ENCODE results near the gene SIX6. TPM values are rescaled to one million over a fixed set of nuclear protein-coding genes. Genes with fewer than 3 reads are reported as not detected.

Gene SIX6
- total RNA-seq, 1 experiment from 2014 or later, result not detected

DNA sequence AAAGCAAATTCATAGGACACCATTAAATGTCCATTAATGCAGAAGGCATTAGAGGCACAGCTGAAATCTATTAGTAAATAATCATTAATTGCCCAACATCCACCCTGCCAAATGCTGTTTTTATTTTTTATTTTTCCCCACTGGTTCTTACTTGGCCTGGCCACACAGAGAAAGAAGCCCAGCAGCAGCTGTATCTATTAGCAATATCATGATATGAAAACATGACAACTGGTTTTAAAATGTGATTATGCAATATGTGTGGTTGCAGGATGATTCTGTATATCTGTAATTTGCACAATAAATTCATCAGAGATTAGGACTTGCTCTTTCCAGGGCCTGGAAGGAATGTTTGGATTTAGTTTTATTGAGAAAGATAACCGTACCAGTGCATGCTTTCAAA lies 44.9 kb downstream of the SIX6 start:
- in situ Hi-C loops (cut with HindIII; ENCODE audit: low pct_unique_long_range_greater_than_20kb, low sequenced_read_pairs) (no loop called here), intact Hi-C loops (cut with micrococcal nuclease; ENCODE audit: unreplicated experiment) (no loop called here)
- TF ChIP-seq SIN3A (IDR thresholded peaks at IDR 0.05; ENCODE audit: borderline replicate concordance, insufficient read depth, low read depth, low read length) (no peak), TCF7L2 (IDR thresholded peaks at IDR 0.05; ENCODE audit: low read depth, low read length) (no peak), POLR2AphosphoS5 (IDR thresholded peaks at IDR 0.05; ENCODE audit: low read depth, low read length) (no peak)
- TF ChIP-seq, protein P1, sequence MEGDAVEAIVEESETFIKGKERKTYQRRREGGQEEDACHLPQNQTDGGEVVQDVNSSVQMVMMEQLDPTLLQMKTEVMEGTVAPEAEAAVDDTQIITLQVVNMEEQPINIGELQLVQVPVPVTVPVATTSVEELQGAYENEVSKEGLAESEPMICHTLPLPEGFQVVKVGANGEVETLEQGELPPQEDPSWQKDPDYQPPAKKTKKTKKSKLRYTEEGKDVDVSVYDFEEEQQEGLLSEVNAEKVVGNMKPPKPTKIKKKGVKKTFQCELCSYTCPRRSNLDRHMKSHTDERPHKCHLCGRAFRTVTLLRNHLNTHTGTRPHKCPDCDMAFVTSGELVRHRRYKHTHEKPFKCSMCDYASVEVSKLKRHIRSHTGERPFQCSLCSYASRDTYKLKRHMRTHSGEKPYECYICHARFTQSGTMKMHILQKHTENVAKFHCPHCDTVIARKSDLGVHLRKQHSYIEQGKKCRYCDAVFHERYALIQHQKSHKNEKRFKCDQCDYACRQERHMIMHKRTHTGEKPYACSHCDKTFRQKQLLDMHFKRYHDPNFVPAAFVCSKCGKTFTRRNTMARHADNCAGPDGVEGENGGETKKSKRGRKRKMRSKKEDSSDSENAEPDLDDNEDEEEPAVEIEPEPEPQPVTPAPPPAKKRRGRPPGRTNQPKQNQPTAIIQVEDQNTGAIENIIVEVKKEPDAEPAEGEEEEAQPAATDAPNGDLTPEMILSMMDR (IDR thresholded peaks at IDR 0.05), result no peak
- TF ChIP-seq, protein P2, sequence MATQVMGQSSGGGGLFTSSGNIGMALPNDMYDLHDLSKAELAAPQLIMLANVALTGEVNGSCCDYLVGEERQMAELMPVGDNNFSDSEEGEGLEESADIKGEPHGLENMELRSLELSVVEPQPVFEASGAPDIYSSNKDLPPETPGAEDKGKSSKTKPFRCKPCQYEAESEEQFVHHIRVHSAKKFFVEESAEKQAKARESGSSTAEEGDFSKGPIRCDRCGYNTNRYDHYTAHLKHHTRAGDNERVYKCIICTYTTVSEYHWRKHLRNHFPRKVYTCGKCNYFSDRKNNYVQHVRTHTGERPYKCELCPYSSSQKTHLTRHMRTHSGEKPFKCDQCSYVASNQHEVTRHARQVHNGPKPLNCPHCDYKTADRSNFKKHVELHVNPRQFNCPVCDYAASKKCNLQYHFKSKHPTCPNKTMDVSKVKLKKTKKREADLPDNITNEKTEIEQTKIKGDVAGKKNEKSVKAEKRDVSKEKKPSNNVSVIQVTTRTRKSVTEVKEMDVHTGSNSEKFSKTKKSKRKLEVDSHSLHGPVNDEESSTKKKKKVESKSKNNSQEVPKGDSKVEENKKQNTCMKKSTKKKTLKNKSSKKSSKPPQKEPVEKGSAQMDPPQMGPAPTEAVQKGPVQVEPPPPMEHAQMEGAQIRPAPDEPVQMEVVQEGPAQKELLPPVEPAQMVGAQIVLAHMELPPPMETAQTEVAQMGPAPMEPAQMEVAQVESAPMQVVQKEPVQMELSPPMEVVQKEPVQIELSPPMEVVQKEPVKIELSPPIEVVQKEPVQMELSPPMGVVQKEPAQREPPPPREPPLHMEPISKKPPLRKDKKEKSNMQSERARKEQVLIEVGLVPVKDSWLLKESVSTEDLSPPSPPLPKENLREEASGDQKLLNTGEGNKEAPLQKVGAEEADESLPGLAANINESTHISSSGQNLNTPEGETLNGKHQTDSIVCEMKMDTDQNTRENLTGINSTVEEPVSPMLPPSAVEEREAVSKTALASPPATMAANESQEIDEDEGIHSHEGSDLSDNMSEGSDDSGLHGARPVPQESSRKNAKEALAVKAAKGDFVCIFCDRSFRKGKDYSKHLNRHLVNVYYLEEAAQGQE (IDR thresholded peaks at IDR 0.05; ENCODE audit: insufficient read depth in 1 of 2, low read depth in 2 of 2, low read length in 1 of 2), result no peak
- no peaks in the 10 kb centered on the region for H3K36me3 ChIP-seq (ENCODE audit: control insufficient read depth, insufficient read depth, low read length)
- H3K27me3 ChIP-seq (ENCODE audit: control insufficient read depth, insufficient read depth, low read length), result no peaks in the 10 kb centered on the region
- H3K27ac ChIP-seq (ENCODE audit: low read length), result no peak overlapping the region
- H3K4me1 ChIP-seq (ENCODE audit: control insufficient read depth, insufficient read depth, low read length), result no peaks in the 10 kb centered on the region
- CTCF ChIA-PET, result no interaction called here
- no peak overlapping the region for H3K4me3 ChIP-seq (ENCODE audit: low read depth in 2 of 2, low read length in 2 of 2)
- DNase-seq (ENCODE audit: low read depth, low spot score), result no peak
- no peaks in the 10 kb centered on the region for H3K9me3 ChIP-seq (ENCODE audit: control insufficient read depth, insufficient read depth, low read depth, low read length)
- POLR2A ChIA-PET, result no interaction called here
- ATAC-seq, result no peak
- no TSS peak for BruUV-seq (replicated peaks)

DNA sequence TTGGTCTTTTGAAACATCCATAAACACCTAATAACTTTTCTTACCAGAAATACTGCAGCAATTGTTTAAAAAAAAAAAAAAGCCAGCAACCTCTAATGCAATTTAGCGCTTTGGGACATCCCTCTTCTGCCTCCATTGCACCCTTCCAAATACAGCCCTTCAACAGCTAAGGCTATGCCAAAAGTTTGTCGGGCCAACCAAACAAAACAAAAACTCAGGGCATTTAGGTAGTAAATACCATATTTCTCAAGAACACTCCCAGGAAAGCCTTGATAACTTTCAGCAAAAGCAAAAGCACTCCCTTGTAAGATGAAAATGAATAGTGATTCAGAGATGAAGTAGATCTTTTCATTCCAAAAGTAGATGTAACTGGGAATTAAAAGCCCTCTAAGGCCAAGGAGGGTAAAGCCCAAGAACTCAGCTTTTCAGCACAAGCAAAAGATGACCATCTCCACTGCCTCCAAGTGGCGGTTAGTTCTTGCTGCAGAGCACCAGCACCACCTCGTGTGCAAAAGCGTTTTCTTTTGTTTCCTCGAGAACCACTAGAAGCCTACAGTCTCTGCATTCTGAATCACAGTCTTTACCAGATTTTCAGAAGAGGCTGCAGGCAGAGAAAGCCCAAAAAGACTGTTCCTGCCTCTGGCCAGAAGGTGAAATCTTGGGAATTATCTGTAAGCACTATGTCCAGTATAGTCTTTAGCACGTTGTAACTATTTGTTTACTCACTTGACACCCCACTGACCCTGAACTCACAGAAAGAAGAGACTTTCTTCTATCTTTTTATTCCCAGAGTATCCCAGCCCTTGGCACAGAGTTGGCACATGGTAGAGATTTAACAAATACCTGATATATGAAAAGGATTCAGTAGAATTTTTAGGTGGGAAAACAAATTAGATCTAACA lies 53.1 kb downstream of the SIX6 start:
- H3K4me1 ChIP-seq (ENCODE audit: control insufficient read depth, insufficient read depth, low read length), result no peaks in the 10 kb centered on the region
- TF ChIP-seq SIN3A (IDR thresholded peaks at IDR 0.05; ENCODE audit: borderline replicate concordance, insufficient read depth, low read depth, low read length) (no peak), POLR2AphosphoS5 (IDR thresholded peaks at IDR 0.05; ENCODE audit: low read depth, low read length) (no peak), TCF7L2 (IDR thresholded peaks at IDR 0.05; ENCODE audit: low read depth, low read length) (no peak)
- TF ChIP-seq, protein P1 (IDR thresholded peaks at IDR 0.05), result peak; percentile 83
- H3K27me3 ChIP-seq (ENCODE audit: control insufficient read depth, insufficient read depth, low read length), result no peaks in the 10 kb centered on the region
- intact Hi-C loops (cut with micrococcal nuclease; ENCODE audit: unreplicated experiment) (loop anchor here (2.0 to 10.0 kb wide), 3 partner anchors 211 to 357 kb away; no protein-coding TSS in a partner anchor), in situ Hi-C loops (cut with HindIII; ENCODE audit: low pct_unique_long_range_greater_than_20kb, low sequenced_read_pairs) (no loop called here)
- no peaks in the 10 kb centered on the region for H3K36me3 ChIP-seq (ENCODE audit: control insufficient read depth, insufficient read depth, low read length)
- DNase-seq (ENCODE audit: low read depth, low spot score) (peak; percentile 43), ATAC-seq (peak; percentile 93)
- CTCF ChIA-PET, result interaction anchor here (0.6 to 1.3 kb wide), 3 partner anchors 184 to 303 kb away, joined by 3 to 4 read pairs (median 3); no protein-coding TSS in a partner anchor
- BruUV-seq (replicated peaks), result no TSS peak
- no peaks in the 10 kb centered on the region for H3K9me3 ChIP-seq (ENCODE audit: control insufficient read depth, insufficient read depth, low read depth, low read length)
- POLR2A ChIA-PET, result no interaction called here
- H3K27ac ChIP-seq (ENCODE audit: low read length), result no peak overlapping the region
- no peak overlapping the region for H3K4me3 ChIP-seq (ENCODE audit: low read depth in 2 of 2, low read length in 2 of 2)

Other genes starting within 250 kb of the SIX6 start
- gene C14orf39, start 23.1 kb upstream of the SIX6 start, total RNA-seq (2021; ENCODE audit: unreplicated experiment), result 0.08 TPM
- gene SIX1, start 140.3 kb downstream of the SIX6 start, total RNA-seq (2021; ENCODE audit: unreplicated experiment), result 7.4 TPM
- 17.3 TPM for gene SIX4, start 215.2 kb downstream of the SIX6 start, total RNA-seq (2021; ENCODE audit: unreplicated experiment)
- 29.4 TPM for gene MNAT1, start 225.6 kb downstream of the SIX6 start, total RNA-seq (2021; ENCODE audit: unreplicated experiment)